T follicular helper cell (primary cell): Measurements from ENCODE around the gene LIMA1.
"Not testable (repeated sequence)": the region's sequence is repeated elsewhere in the genome, so short reads cannot be mapped to it uniquely, and the experiment has no call there.

Experiments
- DNase-seq: peaks from one replicate; pipeline ENCODE4 v3.0.0-alpha.2; 2020; ENCODE audit warnings: low read depth

Gene LIMA1

DNA sequence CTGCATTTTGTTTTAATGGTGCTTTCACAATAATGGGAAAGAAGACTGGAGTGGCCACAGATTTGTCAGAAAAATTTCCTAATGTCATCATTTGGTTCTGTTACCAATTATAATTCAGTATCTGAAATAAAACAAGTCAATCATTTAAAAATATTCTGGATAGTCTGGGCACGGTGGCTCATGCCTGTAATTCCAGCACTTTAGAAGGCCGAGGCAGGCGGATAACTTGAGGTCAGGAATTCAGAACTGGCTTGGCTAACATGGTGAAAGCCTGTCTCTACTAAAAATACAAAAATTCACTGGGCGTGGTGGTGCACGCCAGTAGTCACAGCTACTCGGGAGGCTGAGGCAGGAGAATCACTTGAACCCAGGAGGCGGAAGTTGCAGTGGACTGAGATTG lies 4.0 kb upstream of the LIMA1 start:
- DNase-seq, result no peak

- no peak for DNase-seq
These were observed 1.9 kb upstream of the LIMA1 start for GRCh38 chr12:50285253-50285652.

- DNase-seq, result no peak
These were observed 545 bp downstream of the LIMA1 start for GRCh38 chr12:50282721-50283228.

DNA sequence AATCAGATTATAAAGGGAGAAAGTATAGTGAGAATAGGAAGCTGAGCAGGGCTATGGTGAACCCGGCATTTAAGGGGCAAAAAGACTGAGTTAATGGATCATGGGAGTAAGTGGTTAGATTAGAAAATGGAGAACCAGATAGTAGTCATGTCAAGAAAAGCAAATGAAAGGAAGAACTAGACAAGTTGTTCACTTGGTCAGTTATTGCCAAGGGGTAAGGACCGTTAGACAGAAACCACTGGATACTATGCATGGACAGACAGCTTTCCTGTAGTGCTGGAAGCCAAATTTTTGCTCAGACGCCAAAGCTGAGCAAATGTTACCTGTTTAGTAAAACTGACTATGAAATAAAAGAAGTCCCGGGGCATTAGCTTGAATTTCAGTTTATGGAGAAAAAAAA lies 3.8 kb downstream of the LIMA1 start:
- DNase-seq, result no peak

GRCh38 chr12:50276912-50277671 lies 6.2 kb downstream of the LIMA1 start:
- no peak for DNase-seq

DNA sequence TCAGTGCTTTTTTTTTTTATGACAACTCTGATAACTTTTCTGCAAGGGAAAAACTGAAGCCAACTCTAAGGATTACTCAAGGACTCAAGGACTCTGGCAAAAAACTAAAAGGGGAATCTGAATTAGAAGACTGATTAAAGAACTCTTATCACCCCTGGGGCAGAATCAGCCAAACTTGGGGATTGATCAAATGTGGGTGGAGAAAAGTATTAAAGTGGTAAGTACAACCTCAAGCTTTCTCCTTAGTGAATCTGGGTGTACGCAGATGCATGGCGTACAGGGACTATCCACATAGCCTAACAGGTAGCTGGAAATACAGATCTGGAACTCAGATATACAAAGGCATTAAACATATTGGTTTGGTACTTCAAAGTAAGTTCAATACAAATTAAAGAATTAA lies 7.3 kb downstream of the LIMA1 start:
- no peak for DNase-seq

DNA sequence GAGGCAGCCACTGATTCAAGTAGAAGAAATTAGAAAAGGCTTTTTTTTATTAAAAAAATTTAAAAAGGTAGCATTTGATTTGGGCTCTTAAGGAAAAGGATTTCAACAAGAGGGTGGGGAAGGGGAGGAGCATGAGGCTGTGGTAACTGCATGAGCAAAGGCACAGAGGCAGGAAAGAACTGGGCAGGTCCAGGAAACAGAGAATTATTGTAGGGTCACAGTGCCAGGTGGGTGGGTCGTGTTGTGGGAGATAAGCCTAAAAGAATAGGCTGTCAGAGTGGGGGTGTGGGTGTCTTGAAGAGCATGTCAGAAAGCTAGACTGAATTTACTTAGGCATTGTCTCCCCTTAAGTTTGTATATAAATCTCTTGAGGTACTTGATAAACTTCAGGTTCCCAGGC lies 7.8 kb downstream of the LIMA1 start:
- DNase-seq, result no peak

GRCh38 chr12:50275127-50275526 lies 8.2 kb downstream of the LIMA1 start:
- not testable (repeated sequence) for DNase-seq

DNA sequence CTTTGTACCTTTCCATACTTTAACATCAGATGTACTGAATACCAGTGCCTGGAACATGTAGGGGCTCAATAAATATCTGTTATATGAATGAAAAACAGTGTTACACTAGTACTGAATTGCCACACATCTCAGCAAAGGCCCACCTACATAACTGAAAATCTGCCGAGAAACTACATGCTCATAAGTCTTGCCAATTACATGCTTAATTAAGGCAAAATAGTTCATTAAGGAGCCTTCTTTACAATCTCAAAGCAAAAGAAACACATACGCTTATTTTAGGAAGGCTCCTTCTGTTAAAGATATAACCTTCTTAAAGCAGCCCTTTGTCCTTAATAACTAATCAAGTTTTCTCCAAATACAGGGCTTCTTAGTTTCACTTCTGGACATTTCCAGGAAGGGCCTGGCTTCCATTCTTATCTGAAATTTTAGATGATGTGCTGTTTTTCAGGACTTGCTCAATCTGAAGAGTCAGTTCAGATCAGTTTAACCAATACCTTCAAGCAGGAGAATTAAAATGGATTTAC lies 11.5 kb downstream of the LIMA1 start:
- DNase-seq, result no peak

GRCh38 chr12:50268482-50268881 lies 14.8 kb downstream of the LIMA1 start:
- no peak for DNase-seq

DNA sequence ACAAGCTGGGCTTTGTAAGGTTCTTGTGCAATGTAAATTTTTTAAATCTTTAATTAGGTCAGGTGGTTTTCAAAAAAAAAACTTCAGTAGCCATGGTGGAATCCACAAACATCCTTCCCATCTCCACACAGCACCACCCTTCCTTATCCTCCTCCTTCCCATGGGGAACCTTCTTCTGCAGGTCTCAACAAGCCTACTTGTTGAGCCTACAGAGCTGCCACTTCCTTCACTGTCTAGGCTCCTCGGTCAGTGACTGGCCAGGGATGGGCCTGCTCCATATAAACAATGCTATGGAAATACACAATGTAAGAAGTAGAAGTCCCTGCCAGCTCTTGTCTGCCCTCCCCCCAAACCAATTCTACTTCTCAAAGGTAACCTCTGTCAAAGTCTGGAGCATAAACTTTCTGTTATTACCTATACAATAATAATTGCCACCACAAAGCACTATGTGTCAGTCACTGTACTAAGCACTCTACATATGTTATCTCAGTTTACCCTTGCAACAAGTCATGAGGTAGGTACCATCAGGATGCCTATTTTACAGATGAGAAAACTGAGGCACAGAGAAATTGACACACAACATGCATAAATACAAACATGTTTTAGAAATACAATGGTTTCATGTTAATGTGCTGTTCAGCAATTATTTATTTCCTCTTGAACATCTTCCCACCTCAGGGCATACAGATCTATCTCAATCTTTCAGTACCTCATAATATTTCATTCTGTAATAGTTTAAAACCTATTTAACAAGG lies 17.4 kb downstream of the LIMA1 start:
- no peak for DNase-seq

GRCh38 chr12:50263832-50264231 lies 19.5 kb downstream of the LIMA1 start:
- no peak for DNase-seq

GRCh38 chr12:50261654-50262053 lies 21.7 kb downstream of the LIMA1 start:
- DNase-seq, result no peak

GRCh38 chr12:50258167-50258551 lies 25.2 kb downstream of the LIMA1 start:
- DNase-seq, result no peak

GRCh38 chr12:50257236-50258166 lies 25.8 kb downstream of the LIMA1 start:
- DNase-seq, result no peak

DNA sequence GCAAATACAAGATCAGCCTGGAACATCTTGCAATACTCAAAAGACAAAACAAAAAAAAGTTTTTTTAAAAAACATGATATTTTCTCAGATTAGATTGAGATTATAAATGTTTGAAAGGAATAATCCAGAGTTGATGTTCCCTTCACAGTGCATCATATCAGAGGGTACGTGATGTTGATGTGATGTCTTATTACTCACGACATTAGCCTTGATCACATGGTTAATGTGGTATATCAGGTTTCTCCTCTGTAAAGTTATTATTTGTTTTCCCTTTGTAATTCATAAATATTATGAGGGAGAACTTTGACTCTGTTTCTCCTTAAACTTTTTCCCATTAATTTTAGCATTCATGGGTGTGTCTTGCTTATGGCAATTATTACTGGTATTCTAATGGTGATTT lies 26.6 kb downstream of the LIMA1 start:
- no peak for DNase-seq

GRCh38 chr12:50252977-50253602 lies 30.2 kb downstream of the LIMA1 start:
- no peak for DNase-seq

- no peak for DNase-seq
These were observed 31.6 kb downstream of the LIMA1 start for GRCh38 chr12:50251619-50252252.

DNA sequence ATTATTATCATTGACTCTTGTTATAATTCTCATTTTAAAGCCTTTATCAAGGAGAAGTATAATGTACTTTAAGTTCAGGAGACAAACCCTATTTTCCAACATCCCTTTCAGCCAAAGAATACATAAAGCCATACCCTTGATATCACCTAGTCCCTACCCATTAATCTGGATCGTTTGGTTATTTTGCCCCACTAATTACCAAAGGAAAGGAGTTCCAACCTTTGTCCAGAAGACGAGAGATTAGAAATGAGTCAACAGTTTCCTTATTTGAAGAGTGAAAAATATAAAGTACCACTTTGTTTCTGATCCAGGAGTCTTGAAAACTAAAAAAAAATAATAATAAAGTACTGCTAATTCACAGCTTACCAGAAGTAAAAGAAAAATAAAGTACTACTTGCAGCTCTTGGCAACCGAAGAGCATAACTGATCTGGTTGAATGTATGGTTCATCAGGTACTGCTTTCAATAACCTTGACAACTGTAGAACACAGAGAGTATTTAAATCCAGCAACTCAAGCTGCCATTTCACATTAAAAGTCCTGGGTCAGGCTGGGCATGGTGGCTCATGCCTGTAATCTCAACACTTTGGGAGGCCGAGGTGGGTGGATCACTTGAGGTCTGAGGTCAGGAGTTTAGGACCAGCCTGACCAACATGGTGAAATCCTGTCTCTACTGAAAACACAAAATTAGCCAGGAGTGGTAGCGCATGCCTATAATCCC lies 33.7 kb downstream of the LIMA1 start:
- no peak for DNase-seq

DNA sequence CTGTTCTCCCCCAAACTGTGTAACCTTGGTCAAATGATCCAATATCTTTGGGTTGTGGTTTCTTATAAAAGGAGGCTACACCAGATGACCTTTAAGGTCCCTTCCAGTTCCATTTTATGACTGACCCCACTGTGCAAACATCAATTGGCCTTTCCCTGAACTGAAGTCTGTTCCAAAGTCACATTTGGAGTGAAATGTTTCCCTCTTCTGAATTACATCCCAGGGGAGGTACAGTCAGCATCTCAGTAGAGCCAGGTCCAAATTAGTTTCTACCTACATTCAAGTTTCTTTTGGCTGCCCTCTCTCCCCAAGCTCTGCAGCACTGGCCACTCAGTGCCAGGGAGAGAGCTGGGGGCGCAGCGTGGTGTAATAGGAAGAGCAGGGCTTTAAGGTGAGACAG lies 34.4 kb downstream of the LIMA1 start:
- no peak for DNase-seq
